HepG2 (cell line): ENCODE results near the gene MDFIC.

Source experiments
- FOXA1 ChIP-seq, 2 experiments: fragments of 450-650 bp in 1 of 2; sonication (generic) in 1 of 2; formaldehyde crosslinking in 1 of 2; IDR thresholded peaks; 2 replicates each; pipeline versions ENCODE4 v1.4.0 to v1.6.1; 2016 to 2020; ENCODE audit warnings: missing genetic modification reagents in 1 of 2
- KAT7 ChIP-seq: IDR thresholded peaks from 2 replicates; pipeline ENCODE4 v1.6.1; 2018; ENCODE audit warnings: borderline replicate concordance, missing compliant biosample characterization
- POLR2A ChIP-seq, 2 experiments: IDR thresholded peaks; 2 replicates each; pipeline ENCODE4 v1.6.1; 2011; ENCODE audit warnings: low read depth in 2 of 2, low read length in 2 of 2, mild to moderate bottlenecking in 1 of 2, moderate library complexity in 1 of 2; ENCODE audit not compliant: insufficient read depth in 1 of 2
- SP1 ChIP-seq, 2 experiments: fragments of 450-650 bp in 1 of 2; sonication (generic) in 1 of 2; formaldehyde crosslinking in 1 of 2; IDR thresholded peaks; 2 replicates each; pipeline versions ENCODE4 v1.4.0 to v1.6.1; 2016 to 2020; ENCODE audit warnings: missing genetic modification reagents in 1 of 2
- USF2 ChIP-seq, 2 experiments: sonication (generic) in 1 of 2; formaldehyde crosslinking in 1 of 2; IDR thresholded peaks; 2 replicates each; pipeline versions ENCODE4 v1.5.1 to v1.6.1; 2011 to 2020; ENCODE audit warnings: borderline replicate concordance in 1 of 2, low read depth in 1 of 2, low read length in 1 of 2, mild to moderate bottlenecking in 1 of 2, missing genetic modification reagents in 1 of 2, moderate library complexity in 1 of 2
- TF ChIP-seq, protein P1 (sequence below): sonication (generic); formaldehyde crosslinking; IDR thresholded peaks from 2 replicates; pipeline ENCODE4 v1.5.0; 2020; ENCODE audit warnings: mild to moderate bottlenecking, missing genetic modification reagents, moderate library complexity
- TF ChIP-seq, protein P2 (sequence below): sonication (generic); formaldehyde crosslinking; IDR thresholded peaks from 2 replicates; pipeline ENCODE4 v1.5.0; 2020; ENCODE audit warnings: mild to moderate bottlenecking, missing genetic modification reagents
- TF ChIP-seq, protein P3 (sequence below): IDR thresholded peaks from 2 replicates; pipeline ENCODE4 v1.6.1; 2012; ENCODE audit warnings: inconsistent platforms

GRCh38 chr7:115033917-115034459, 112.1 kb downstream of the MDFIC start:
- TF ChIP-seq KAT7 (CRISPR knock-in tag): no peak
- TF ChIP-seq FOXA1 (IDR thresholded peaks at IDR 0.05): no peak
- no peak for TF ChIP-seq FOXA1 (CRISPR knock-in tag; IDR thresholded peaks at IDR 0.05)
- TF ChIP-seq POLR2A (IDR thresholded peaks at IDR 0.05; ENCODE audit: insufficient read depth in 1 of 2, low read depth in 2 of 2, low read length in 2 of 2): no peak
- no peak for TF ChIP-seq USF2 (IDR thresholded peaks at IDR 0.05; ENCODE audit: low read depth, low read length)
- TF ChIP-seq USF2 (CRISPR knock-in tag; IDR thresholded peaks at IDR 0.05; ENCODE audit: borderline replicate concordance): no peak
- TF ChIP-seq SP1 (IDR thresholded peaks at IDR 0.05): no peak
- TF ChIP-seq SP1 (CRISPR knock-in tag; IDR thresholded peaks at IDR 0.05): no peak
- TF ChIP-seq, protein P1, sequence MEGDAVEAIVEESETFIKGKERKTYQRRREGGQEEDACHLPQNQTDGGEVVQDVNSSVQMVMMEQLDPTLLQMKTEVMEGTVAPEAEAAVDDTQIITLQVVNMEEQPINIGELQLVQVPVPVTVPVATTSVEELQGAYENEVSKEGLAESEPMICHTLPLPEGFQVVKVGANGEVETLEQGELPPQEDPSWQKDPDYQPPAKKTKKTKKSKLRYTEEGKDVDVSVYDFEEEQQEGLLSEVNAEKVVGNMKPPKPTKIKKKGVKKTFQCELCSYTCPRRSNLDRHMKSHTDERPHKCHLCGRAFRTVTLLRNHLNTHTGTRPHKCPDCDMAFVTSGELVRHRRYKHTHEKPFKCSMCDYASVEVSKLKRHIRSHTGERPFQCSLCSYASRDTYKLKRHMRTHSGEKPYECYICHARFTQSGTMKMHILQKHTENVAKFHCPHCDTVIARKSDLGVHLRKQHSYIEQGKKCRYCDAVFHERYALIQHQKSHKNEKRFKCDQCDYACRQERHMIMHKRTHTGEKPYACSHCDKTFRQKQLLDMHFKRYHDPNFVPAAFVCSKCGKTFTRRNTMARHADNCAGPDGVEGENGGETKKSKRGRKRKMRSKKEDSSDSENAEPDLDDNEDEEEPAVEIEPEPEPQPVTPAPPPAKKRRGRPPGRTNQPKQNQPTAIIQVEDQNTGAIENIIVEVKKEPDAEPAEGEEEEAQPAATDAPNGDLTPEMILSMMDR (CRISPR knock-in tag): no peak
- TF ChIP-seq, protein P2, sequence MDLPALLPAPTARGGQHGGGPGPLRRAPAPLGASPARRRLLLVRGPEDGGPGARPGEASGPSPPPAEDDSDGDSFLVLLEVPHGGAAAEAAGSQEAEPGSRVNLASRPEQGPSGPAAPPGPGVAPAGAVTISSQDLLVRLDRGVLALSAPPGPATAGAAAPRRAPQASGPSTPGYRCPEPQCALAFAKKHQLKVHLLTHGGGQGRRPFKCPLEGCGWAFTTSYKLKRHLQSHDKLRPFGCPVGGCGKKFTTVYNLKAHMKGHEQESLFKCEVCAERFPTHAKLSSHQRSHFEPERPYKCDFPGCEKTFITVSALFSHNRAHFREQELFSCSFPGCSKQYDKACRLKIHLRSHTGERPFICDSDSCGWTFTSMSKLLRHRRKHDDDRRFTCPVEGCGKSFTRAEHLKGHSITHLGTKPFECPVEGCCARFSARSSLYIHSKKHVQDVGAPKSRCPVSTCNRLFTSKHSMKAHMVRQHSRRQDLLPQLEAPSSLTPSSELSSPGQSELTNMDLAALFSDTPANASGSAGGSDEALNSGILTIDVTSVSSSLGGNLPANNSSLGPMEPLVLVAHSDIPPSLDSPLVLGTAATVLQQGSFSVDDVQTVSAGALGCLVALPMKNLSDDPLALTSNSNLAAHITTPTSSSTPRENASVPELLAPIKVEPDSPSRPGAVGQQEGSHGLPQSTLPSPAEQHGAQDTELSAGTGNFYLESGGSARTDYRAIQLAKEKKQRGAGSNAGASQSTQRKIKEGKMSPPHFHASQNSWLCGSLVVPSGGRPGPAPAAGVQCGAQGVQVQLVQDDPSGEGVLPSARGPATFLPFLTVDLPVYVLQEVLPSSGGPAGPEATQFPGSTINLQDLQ (CRISPR knock-in tag): no peak
- TF ChIP-seq, protein P3, sequence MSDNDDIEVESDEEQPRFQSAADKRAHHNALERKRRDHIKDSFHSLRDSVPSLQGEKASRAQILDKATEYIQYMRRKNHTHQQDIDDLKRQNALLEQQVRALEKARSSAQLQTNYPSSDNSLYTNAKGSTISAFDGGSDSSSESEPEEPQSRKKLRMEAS: no peak
